Activated CD4-positive, alpha-beta T cell treated with anti-CD3 and anti-CD28 coated beads for 36 hours (primary cell): ENCODE results near the gene DYNC1LI1. TPM values are rescaled to one million over a fixed set of nuclear protein-coding genes. Genes with fewer than 3 reads are reported as not detected.
A peak's percentile ranks its signal among the peaks of the same experiment; 100 is the strongest.

Experiments used
- ATAC-seq: fragments of 200-7000 bp; cut with Tn5 transposase; one replicate; pipeline ENCODE4 v1.10.0; 2021; ENCODE audit warnings: mild to moderate bottlenecking, moderate library complexity
- CTCF ChIA-PET: fragments of 350-600 bp; sonication (Branson Sonifier 250); formaldehyde crosslinking; loops from one replicate; lab custom pipeline; 2021; ENCODE audit warnings: antibody characterized with exemption; lab: Charles Lee
- POLR2A ChIA-PET: fragments of 350-600 bp; sonication (Branson Sonifier 250); formaldehyde crosslinking; loops from one replicate; lab custom pipeline; 2021; ENCODE audit warnings: antibody characterized with exemption, inconsistent platforms; lab: Charles Lee
- DNase-seq: peaks from one replicate; pipeline ENCODE4 v3.0.0-alpha.2; 2020
- H3K27ac Mint-ChIP-seq: one replicate; pipeline ENCODE4 v1.8.0; 2021; ENCODE audit warnings: mixed read lengths
- H3K27me3 Mint-ChIP-seq: one replicate; pipeline ENCODE4 v1.8.0; 2021; ENCODE audit warnings: mixed read lengths
- H3K36me3 Mint-ChIP-seq: one replicate; pipeline ENCODE4 v1.8.0; 2021; ENCODE audit warnings: low read depth, mixed read lengths
- H3K4me1 Mint-ChIP-seq: one replicate; pipeline ENCODE4 v1.8.0; 2021; ENCODE audit warnings: mixed read lengths
- H3K4me3 Mint-ChIP-seq: one replicate; pipeline ENCODE4 v1.8.0; 2021; ENCODE audit warnings: mild to moderate bottlenecking, moderate library complexity, mixed read lengths
- H3K9me3 Mint-ChIP-seq: one replicate; pipeline ENCODE4 v1.8.0; 2021; ENCODE audit warnings: low read depth, mixed read lengths
- intact Hi-C, 2 experiments: fragments of 100-400 bp; cut with DNase I in 1 of 2; cut with micrococcal nuclease in 1 of 2; formaldehyde crosslinking; loops; one replicate each; pipeline versions ENCODE4 v1.14.2 to v1.15.1; 2022 to 2024; cut with DNase I, micrococcal nuclease
- total RNA-seq, 2 experiments: library from RNA; stranded (reverse); gene quantifications; one replicate each; pipeline ENCODE4 v1.2.3, GENCODE V29; 2021

The DYNC1LI1 gene
- 10 to 100 TPM; 31.8 to 31.9 TPM for total RNA-seq

- POLR2A ChIA-PET = interaction anchor here (0.7 to 1.1 kb wide), 2 partner anchors 9 to 335 kb away, joined by 3 to 5 read pairs; no protein-coding TSS in a partner anchor
- Mint-ChIP-seq H3K27ac (peak within 1 kb of the TSS; percentile 90), H3K9me3 (no peaks in the 10 kb centered on the region), H3K27me3 (no peaks in the 10 kb centered on the region), H3K36me3 (peaks cover 11% of the 10 kb centered on the region), H3K4me1 (peaks cover 28% of the 10 kb centered on the region), H3K4me3 (peak within 1 kb of the TSS; percentile 78)
- intact Hi-C loops = loop anchor here (1.0 to 10.0 kb wide), 9 partner anchors 68 to 872 kb away; partner anchors contain the start of genes CMTM6 (in 2 of the 2), CNOT10 (in 2 of the 2), GPD1L (in 2 of the 2) and CMTM7 (in 1 of the 2)
- peak; percentile 96 for DNase-seq
- ATAC-seq = peak; percentile 96
- CTCF ChIA-PET = interaction anchor here (1.1 to 1.9 kb wide), 3 partner anchors 14 to 61 kb away, joined by 3 to 4 read pairs (median 3); no protein-coding TSS in a partner anchor
These were observed at the start of gene DYNC1LI1 for GRCh38 chr3:32570421-32571191. DYNC1LI1 (minus strand) TSS chr3:32570858; CDS start chr3:32570770, 88 bp downstream.

- H3K36me3 Mint-ChIP-seq = no peaks in the 10 kb centered on the region
- CTCF ChIA-PET = no interaction called here
- ATAC-seq (no peak), DNase-seq (no peak)
- H3K27me3 Mint-ChIP-seq = peaks cover 2% of the 10 kb centered on the region
- intact Hi-C loops = no loop called here
- no peak overlapping the region for H3K27ac Mint-ChIP-seq
- H3K4me3 Mint-ChIP-seq = no peak overlapping the region
- POLR2A ChIA-PET = no interaction called here
- no peaks in the 10 kb centered on the region for H3K4me1 Mint-ChIP-seq
- H3K9me3 Mint-ChIP-seq = no peaks in the 10 kb centered on the region
These were observed 48.7 kb upstream of the DYNC1LI1 start for GRCh38 chr3:32619395-32619794.

- Mint-ChIP-seq H3K4me1 (no peaks in the 10 kb centered on the region), H3K27ac (no peak overlapping the region), H3K4me3 (no peak overlapping the region), H3K27me3 (peaks cover 6% of the 10 kb centered on the region), H3K9me3 (no peaks in the 10 kb centered on the region), H3K36me3 (no peaks in the 10 kb centered on the region)
- DNase-seq = no peak
- intact Hi-C loops = no loop called here
- CTCF ChIA-PET = no interaction called here
- POLR2A ChIA-PET = no interaction called here
- ATAC-seq = no peak
These were observed 45.8 kb upstream of the DYNC1LI1 start for GRCh38 chr3:32616267-32616962.

- Mint-ChIP-seq H3K27me3 (peaks cover 4% of the 10 kb centered on the region), H3K27ac (no peak overlapping the region), H3K36me3 (no peaks in the 10 kb centered on the region), H3K9me3 (no peaks in the 10 kb centered on the region), H3K4me3 (no peak overlapping the region), H3K4me1 (no peaks in the 10 kb centered on the region)
- no peak for ATAC-seq
- ChIA-PET POLR2A (no interaction called here), CTCF (interaction anchor here (0.8 kb wide), 2 partner anchors 18 to 375 kb away, joined by 3 read pairs; no protein-coding TSS in a partner anchor)
- intact Hi-C loops = no loop called here
- no peak for DNase-seq
These were observed 44.3 kb upstream of the DYNC1LI1 start for GRCh38 chr3:32614956-32615355.

GRCh38 chr3:32613183-32613582 is 42.5 kb upstream of the DYNC1LI1 start:
- ChIA-PET CTCF (interaction anchor here (0.9 kb wide), 1 partner anchor 11 kb away, joined by 3 read pairs; no protein-coding TSS in a partner anchor), POLR2A (no interaction called here)
- Mint-ChIP-seq H3K27ac (no peak overlapping the region), H3K4me1 (no peaks in the 10 kb centered on the region), H3K4me3 (no peak overlapping the region), H3K27me3 (peaks cover 4% of the 10 kb centered on the region), H3K36me3 (no peaks in the 10 kb centered on the region), H3K9me3 (no peaks in the 10 kb centered on the region)
- ATAC-seq = no peak
- DNase-seq = no peak
- intact Hi-C loops = no loop called here

GRCh38 chr3:32612547-32612946 is 41.9 kb upstream of the DYNC1LI1 start:
- Mint-ChIP-seq H3K4me1 (no peaks in the 10 kb centered on the region), H3K36me3 (no peaks in the 10 kb centered on the region), H3K27me3 (peaks cover 4% of the 10 kb centered on the region), H3K9me3 (no peaks in the 10 kb centered on the region), H3K27ac (no peak overlapping the region), H3K4me3 (no peak overlapping the region)
- no peak for ATAC-seq
- intact Hi-C loops = no loop called here
- ChIA-PET CTCF (interaction anchor here (0.9 kb wide), 1 partner anchor 10 kb away, joined by 3 read pairs; no protein-coding TSS in a partner anchor), POLR2A (no interaction called here)
- no peak for DNase-seq

GRCh38 chr3:32607522-32607921 is 36.9 kb upstream of the DYNC1LI1 start:
- DNase-seq (no peak), ATAC-seq (no peak)
- no peaks in the 10 kb centered on the region for H3K36me3 Mint-ChIP-seq
- H3K27me3 Mint-ChIP-seq = peaks cover 1% of the 10 kb centered on the region
- intact Hi-C loops = no loop called here
- no peak overlapping the region for H3K4me3 Mint-ChIP-seq
- H3K27ac Mint-ChIP-seq = no peak overlapping the region
- ChIA-PET CTCF (interaction anchor here (0.6 kb wide), 1 partner anchor 326 kb away, joined by 4 read pairs; no protein-coding TSS in a partner anchor), POLR2A (no interaction called here)
- no peaks in the 10 kb centered on the region for H3K4me1 Mint-ChIP-seq
- H3K9me3 Mint-ChIP-seq = no peaks in the 10 kb centered on the region

GRCh38 chr3:32606960-32607359 is 36.3 kb upstream of the DYNC1LI1 start:
- ChIA-PET CTCF (interaction anchor here (0.6 kb wide), 1 partner anchor 327 kb away, joined by 4 read pairs; no protein-coding TSS in a partner anchor), POLR2A (no interaction called here)
- Mint-ChIP-seq H3K27me3 (no peaks in the 10 kb centered on the region), H3K36me3 (no peaks in the 10 kb centered on the region), H3K4me3 (no peak overlapping the region), H3K9me3 (no peaks in the 10 kb centered on the region), H3K27ac (no peak overlapping the region), H3K4me1 (no peaks in the 10 kb centered on the region)
- DNase-seq (no peak), ATAC-seq (no peak)
- intact Hi-C loops = no loop called here

- intact Hi-C loops = no loop called here
- ATAC-seq = no peak
- H3K27me3 Mint-ChIP-seq = peaks cover 3% of the 10 kb centered on the region
- H3K27ac Mint-ChIP-seq = no peak overlapping the region
- CTCF ChIA-PET = interaction anchor here (0.6 kb wide), 2 partner anchors 24 to 37 kb away, joined by 3 read pairs; no protein-coding TSS in a partner anchor
- no peaks in the 10 kb centered on the region for H3K4me1 Mint-ChIP-seq
- no peaks in the 10 kb centered on the region for H3K9me3 Mint-ChIP-seq
- no peak for DNase-seq
- H3K36me3 Mint-ChIP-seq = no peaks in the 10 kb centered on the region
- POLR2A ChIA-PET = no interaction called here
- H3K4me3 Mint-ChIP-seq = no peak overlapping the region
These were observed 35.6 kb upstream of the DYNC1LI1 start for GRCh38 chr3:32606277-32606676.

- DNase-seq = no peak
- ChIA-PET POLR2A (no interaction called here), CTCF (interaction anchor here (1.4 kb wide), 2 partner anchors 10 to 59 kb away, joined by 3 read pairs; no protein-coding TSS in a partner anchor)
- Mint-ChIP-seq H3K27ac (no peak overlapping the region), H3K27me3 (peaks cover 5% of the 10 kb centered on the region), H3K4me3 (no peak overlapping the region), H3K4me1 (no peaks in the 10 kb centered on the region), H3K9me3 (no peaks in the 10 kb centered on the region), H3K36me3 (no peaks in the 10 kb centered on the region)
- no peak for ATAC-seq
- intact Hi-C loops = no loop called here
These were observed 32.4 kb upstream of the DYNC1LI1 start for GRCh38 chr3:32603064-32603463.

- CTCF ChIA-PET = interaction anchor here (1.4 kb wide), 2 partner anchors 11 to 60 kb away, joined by 3 read pairs; no protein-coding TSS in a partner anchor
- ATAC-seq (no peak), DNase-seq (no peak)
- peaks cover 5% of the 10 kb centered on the region for H3K27me3 Mint-ChIP-seq
- no peaks in the 10 kb centered on the region for H3K4me1 Mint-ChIP-seq
- intact Hi-C loops = no loop called here
- no peak overlapping the region for H3K4me3 Mint-ChIP-seq
- H3K36me3 Mint-ChIP-seq = no peaks in the 10 kb centered on the region
- no peak overlapping the region for H3K27ac Mint-ChIP-seq
- no peaks in the 10 kb centered on the region for H3K9me3 Mint-ChIP-seq
- POLR2A ChIA-PET = no interaction called here
These were observed 31.5 kb upstream of the DYNC1LI1 start for GRCh38 chr3:32602206-32602605.
